Measurements from ENCODE around the gene EFEMP1.
A peak's percentile ranks its signal among the peaks of the same experiment; 100 is the strongest.

The EFEMP1 gene

DNA sequence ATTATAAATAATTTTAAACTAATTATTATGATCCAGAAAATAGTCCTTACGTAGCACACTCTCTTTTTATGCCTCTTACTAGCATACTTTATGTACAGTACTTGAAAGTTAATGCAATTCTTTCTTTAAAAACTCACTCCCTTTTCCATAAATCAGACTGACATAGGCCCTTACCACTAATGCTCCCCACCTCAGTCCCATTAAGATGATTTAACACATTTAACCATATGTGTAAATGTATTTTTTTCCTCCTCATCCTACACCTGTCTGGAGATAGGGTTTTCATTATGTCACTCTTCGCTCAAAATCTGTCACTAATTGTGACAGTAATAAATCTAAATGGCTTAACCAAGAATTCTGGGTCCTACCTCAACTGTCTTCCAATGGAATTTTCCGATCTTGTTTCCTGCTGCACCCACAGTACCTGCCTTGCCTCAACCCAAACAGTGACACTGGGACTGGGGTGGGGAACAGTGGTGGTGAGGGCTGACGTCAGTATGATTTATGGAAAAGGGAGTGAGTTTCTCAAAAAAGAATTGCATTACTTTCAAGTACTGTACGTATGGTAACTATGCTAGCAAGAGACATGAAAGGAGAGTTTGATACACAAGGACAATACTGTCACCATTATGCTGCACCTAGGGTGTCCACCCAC is 25.1 kb downstream of the EFEMP1 start:
- no peak for DNase-seq (ENCODE audit: low spot score)

DNA sequence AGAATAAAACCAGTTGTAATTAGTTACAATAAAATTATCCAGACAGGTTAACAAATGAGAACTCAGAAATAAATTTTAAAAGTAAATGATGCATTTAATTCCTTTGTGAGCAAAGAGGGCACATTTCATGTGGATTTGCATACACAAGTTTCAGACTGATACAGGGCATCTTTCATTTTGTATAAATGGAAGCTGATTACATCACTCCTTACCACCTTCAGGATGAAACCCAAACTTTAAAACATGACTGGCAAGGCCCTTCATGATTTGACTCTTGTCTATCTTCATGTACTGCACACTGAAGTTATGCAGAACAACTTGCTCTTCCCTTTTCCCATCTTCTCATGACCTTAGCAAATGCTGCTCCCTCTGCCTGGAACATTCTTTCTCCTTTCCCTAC is 26.9 kb downstream of the EFEMP1 start:
- no peak for DNase-seq (ENCODE audit: low spot score)

DNA sequence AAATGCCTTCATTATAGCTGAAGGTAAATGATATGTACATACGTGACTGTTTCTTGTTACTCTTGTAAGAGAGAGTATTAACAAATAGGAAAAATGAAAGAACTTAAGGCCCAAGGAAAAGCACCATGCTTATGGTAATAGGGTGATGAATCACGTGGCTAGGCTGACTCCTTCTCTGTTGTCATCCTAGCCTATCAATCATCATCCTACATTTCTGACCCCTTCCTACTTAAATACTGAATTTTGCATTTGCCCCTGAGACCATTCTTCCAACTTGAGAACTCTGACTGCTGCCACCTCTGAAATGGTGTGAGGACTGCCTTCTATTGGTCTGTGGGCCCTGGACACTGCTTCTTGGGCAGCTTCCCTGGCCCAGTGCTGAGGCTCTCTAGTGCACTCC is 28.9 kb downstream of the EFEMP1 start:
- no peak for DNase-seq (ENCODE audit: low spot score)

DNA sequence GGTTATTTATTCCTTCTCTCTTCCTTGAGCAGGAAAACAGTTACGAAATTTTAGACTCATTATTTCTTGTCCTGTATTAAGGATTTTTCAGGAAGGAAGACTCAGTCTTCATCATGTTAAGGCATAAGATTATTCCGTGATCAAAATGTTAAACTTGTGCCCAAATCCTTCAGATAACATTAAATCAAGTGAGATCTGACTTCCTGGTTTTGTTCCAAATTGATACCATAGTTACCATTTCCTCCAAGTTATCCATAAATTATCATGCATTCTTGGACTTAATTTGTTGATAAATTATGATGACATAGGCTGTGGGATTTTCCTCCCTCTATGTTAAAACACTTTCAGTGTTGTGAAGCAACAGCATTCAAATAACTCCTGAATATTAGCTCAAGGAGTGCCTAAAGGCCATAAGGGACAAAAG is 31.9 kb downstream of the EFEMP1 start:
- no peak for DNase-seq (ENCODE audit: low spot score)

DNA sequence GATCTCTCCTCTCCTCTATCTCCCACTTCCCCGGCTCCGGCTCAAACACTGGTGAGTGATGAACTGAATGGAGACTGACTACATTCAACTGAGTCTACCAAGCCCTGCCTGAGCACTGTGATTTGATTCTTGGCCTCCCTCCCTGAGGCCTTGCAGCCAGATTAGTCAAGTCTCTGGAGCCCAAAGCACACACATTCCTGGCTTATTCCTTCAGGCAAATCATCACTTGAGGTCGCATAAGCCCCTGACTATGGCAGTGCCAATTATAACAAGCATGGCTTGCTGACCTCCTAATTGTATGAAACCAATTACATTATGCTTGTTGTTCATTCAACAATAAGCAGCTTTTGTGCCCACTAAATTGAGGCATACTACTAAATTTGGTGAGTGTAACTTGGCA is 34.6 kb downstream of the EFEMP1 start:
- no peak for DNase-seq (ENCODE audit: low spot score)

DNA sequence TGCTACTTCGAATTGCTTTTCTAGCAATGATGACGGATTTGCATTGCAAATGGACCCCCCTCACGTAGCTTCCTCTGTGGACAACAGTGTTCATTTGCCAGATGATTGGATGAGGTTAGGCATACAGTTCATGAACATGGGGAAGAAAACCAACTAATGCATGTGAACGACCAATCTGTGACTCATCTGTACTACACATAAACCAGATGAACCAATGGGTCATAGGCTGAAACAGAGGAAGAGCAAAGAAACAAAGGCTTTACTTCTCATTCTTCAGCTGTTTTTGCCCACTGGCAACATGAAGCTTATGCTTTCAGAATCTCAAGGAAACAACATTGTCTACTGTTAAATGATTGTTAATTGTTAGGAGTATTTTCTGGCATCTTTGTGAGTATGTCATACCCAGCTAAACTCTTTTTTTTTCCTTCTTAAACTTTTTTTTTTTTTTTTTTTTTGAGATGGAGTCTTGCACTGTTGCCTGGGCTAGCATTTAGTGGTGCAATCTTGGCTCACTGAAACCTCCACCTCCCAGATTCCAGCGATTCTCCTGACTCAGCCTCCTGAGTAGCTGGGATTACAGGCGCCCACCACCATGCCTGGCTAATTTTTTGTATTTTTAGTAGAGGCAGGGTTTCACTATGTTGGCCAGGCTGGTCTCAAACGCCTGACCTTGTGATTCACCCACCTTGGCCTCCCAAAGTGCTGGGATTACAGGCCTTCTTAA is 35.5 kb downstream of the EFEMP1 start:
- no peak for DNase-seq (ENCODE audit: low spot score)

DNA sequence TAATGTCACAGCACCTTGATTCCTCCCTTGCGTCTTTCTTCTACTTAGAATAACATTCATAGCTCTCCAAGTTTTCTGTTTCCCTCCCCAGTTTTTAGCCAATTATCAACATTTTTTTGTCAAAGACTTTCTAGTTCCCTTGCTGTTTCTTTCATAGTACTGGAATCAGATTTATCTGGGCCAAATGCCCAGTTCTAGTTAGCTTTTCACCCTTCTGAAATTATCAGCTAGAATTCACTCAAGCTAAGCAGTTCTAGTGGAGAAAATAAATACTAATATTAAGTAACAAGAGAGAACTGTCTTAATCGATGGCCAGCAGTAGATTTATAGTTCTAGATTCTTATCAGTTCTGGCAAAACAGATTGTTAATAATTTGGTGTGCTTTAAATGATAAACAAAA is 36.2 kb downstream of the EFEMP1 start:
- no peak for DNase-seq (ENCODE audit: low spot score)

DNA sequence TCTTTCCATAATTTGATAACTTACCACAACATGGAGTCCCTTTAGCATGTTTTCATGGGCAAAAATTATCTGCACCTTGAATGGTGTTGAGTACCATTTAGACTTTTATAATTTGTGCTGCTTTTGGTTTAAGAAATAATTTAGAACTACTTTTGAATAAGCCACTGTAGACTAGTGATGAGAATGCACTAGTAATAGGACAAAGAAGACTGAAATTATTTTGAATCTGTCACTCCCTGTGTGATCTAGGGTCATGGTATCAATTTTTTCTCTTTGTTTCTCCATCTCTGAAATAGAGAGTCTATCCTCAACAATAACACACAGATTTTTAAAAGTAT is 37.7 kb downstream of the EFEMP1 start:
- DNase-seq (ENCODE audit: low spot score) = no peak

DNA sequence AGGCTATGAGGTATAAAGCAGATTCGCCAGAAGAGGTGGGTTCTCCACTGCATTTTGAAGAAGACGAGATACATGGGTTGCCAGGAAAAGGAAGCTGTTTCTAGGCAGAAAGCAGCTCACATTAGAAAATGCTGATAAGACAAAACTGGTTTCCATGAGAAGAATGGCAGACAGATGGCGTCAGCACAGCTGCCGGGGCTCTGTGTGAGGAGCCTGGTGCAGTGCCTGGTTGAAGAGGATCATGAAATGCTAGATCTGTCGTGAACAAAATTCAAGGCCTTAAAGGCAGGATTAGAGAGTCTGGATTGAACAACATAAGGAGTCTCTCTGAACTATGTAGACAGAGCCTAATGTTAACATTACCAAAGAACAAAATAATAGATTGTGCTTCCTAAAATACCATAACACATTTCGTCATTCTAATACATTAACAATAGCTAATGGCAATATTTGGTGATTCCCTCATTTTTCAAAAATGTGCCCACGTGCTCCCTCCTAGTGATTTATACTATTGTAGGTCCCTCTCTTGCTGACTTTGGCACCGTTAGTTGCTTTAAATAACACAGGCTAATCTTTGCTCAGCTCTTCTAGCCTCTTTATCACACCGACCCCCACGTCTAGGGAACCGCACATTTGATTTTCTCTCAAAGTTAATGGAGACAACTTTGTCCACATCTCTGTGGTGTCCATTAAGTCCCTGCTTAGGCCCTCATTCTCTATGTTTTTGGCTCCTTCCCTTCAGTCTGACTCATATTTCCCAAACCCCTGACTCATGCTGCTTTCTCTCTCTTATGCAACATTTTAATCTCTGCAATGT is 38.2 kb downstream of the EFEMP1 start:
- DNase-seq (ENCODE audit: low spot score) = no peak

DNA sequence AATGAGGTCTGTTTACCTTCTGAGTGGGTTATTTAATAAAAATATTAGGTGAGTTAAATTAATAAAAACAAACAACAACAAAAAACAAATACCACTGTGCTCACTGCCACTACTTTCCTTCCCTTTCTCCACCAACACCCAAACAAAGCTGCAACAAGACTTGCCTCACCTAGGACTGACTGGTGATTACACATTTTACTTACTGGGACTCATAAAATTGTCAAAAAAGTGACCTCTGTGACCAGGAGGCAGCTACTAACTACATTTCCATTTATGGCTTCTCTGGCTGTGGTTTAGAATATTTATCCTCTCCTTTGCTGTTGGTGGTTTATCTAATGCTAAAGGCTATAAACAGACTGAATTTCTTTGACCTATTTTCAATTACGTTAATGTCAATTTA is 39.8 kb downstream of the EFEMP1 start:
- DNase-seq (ENCODE audit: low spot score) = no peak

DNA sequence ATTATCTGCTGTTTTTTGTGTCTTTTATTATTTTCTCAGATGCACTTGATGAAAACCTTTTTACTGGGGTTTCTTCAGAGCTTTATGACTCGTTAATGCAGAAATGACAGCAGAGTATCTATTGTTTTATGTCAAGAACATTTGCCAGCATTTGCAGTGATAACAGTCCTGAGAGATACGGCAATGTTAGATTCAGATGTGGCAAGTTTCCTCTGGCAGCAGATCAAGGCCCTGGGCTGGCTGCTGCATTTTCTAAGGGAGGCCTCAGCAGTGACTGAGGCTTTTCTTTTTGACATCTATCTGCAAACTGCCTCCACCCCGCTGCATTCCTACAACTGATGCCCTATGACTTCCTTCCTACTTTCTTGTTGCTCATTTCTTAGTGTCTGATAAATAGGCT is 40.2 kb downstream of the EFEMP1 start:
- DNase-seq (ENCODE audit: low spot score) = no peak

DNA sequence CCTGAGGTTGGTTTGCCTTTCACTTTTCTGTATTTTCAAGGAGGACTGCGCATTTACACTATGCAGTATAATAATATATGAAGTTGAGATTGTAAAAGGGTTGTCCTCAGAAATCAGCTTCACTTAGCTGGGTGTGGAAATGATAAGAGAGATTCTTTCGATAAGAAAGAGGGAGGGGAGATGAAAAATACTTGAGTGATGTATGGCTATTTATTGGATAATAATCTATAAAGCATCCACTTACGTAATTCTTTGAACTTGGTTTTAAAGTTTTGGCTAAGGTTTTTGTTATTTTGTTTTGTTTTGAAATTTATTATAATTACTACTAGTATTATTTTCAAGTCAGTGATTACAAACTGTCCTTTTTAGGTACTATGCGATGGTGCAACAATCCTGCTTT is 40.6 kb downstream of the EFEMP1 start:
- DNase-seq (ENCODE audit: low spot score) = no peak

DNA sequence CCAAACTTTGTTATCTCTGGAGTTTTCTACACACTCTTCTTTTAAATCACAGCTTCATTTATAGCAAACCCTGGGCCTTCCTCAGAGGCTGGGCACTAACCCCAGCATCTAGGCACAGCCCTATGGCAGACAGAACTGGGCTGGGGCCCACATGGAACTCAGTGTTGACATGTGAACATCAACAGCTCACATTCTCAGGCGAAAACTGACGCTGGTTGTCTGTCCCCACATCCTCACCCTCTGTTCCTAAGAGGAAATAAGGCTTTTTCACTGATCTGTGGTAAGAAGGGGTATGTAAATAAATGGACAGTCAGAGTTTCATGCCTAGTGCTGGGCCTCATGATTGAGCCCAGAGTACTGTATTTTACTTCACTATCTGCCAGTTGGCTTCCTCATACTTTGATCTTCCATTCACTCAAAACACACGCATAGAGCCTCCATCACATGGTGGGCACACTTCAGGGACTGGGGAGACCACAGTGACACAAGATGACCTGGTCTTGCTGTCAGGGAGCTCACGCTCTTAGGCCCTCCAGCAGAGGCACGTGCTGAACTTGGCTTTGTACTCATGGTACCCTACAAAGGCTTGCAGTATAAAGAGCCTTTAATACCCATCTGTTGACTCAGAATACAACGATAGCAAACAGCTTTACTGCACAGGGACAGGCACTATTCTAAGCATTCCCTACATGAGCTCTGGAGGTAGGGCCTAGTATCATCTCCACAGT is 43.0 kb downstream of the EFEMP1 start:
- DNase-seq (ENCODE audit: low spot score) = no peak

DNA sequence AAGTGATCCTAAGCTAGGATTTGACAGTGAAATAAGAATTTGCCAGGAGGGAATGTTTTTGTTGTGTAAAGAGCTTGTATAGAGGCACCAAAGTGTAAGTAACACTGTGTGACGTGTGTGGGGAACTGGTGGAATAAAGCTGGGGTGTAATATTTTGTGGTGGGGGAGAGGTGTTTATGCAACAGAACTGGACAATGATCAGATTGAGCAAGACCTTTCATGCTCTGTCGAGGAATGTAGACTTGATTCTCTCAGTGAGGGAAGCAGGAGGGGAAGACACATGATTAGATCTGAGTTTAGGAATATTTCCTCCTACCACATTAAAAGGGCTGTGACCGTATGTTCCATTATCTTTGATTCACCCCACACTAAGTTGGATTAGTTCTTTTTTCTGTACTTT is 43.6 kb downstream of the EFEMP1 start:
- DNase-seq (ENCODE audit: low spot score) = no peak

DNA sequence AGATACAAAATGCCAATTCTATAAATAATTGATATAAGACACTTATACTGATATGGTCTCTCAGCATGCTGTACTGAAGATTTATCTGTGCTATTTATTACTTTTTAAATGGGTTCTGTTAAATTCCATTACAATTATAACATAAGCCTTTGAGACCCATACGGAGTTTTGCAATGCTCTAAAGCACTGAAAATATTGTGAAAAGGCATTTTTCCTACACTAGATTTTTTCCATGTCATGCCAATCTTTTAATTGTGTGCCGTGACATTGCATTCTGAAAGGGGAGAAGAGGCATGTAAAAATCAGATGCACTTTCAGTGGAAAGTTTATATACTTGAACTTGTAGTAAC is 46.5 kb downstream of the EFEMP1 start:
- no peak for DNase-seq (ENCODE audit: low spot score)

DNA sequence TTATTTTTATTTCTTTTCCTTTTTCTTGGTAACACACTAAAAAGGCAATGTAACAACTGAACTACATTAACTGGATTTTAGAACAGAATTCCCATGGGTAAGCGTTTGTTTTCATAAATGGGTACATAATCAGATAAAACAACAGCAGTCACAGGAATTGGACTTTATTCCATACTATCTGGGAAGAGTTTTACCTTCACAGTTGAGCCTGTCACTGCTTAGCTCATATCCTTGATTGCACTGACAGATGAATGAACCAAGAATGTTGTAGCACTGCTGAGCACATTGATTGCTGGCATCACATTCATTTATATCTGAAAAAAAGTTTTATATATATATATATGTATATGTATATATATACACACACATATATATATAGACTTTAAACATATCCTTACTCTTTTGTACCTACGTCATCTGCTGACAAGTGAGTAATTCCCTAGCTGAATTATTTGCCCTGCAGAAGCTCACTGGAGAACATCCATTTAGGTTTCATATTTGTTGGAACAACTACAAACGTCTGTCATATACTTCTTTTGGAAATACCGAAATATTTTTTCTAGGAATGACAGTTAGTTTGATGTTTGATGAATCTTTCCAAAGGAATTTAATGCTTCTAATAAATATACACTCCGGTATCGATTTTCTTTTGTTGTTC is 47.0 kb downstream of the EFEMP1 start:
- no peak for DNase-seq (ENCODE audit: low spot score)

DNA sequence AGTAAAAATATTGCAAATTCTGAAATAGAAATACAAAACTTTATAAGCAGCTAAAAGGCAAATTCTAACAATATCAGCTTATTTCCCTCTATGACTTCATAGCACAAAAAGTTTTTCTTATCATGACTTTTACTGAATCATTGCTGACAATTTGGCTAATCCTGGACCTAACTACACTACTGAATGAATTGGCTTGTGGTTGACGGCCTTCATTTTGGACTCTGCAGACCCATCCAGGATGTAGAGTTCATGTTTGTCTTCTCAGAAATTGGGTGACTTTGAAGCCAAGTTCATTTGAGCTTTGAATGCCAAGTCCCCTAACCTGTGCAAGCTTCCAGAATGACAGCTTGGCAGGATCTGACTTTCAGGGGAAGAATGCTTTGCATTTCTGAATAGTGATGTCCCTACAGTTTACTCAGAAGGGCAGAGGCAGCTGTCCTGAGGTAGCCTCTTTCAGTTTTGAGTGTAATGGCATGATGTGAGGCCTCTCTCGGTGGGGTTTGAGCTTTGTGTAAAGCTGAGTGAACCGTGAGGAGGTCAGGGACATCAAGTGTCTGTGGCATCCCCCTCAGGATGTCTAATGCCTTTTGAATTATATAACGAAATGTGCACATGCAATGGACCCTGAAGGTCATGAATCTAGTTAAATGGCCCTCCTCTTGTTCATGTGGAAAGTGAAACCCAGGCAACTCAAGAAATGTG is 48.0 kb downstream of the EFEMP1 start:
- no peak for DNase-seq (ENCODE audit: low spot score)

DNA sequence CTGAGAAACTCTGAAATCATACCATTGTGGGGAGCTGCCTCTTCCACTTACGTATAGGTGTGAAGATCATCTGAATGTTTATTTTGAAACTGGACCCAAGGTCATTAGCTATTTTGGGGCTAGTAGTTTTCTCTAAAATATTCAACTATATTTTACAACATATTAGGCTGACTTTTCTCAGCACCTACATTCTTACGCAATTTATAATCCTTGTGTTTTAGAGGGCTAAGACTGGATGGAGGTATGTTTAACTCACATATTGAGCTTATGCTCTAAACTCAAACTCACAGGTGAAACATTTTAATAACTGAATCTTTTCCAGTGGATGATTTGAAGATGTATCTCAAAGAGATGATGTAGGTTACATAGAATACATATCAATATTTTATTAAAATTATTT is 49.2 kb downstream of the EFEMP1 start:
- no peak for DNase-seq (ENCODE audit: low spot score)

DNA sequence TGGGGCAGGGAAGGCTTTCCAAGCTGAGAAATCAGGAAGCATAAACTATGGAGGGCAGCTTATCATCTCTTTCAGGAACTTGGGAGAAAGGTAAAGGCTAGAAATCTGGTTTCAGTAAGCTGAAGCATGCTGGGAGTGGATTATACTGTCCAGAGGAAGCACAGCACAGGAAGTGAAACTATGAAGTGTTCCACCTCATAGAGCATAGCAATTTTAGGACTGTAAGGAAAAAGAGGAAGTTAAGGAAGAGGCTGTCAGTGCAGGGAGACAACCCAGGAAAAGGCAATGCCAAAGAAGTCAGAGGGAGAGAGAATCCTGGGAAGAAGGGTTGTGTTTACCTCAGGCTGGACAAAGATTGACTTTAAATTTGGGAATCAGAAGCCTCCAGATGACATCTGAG is 51.9 kb downstream of the EFEMP1 start:
- DNase-seq (ENCODE audit: low spot score) = peak; percentile 44

DNA sequence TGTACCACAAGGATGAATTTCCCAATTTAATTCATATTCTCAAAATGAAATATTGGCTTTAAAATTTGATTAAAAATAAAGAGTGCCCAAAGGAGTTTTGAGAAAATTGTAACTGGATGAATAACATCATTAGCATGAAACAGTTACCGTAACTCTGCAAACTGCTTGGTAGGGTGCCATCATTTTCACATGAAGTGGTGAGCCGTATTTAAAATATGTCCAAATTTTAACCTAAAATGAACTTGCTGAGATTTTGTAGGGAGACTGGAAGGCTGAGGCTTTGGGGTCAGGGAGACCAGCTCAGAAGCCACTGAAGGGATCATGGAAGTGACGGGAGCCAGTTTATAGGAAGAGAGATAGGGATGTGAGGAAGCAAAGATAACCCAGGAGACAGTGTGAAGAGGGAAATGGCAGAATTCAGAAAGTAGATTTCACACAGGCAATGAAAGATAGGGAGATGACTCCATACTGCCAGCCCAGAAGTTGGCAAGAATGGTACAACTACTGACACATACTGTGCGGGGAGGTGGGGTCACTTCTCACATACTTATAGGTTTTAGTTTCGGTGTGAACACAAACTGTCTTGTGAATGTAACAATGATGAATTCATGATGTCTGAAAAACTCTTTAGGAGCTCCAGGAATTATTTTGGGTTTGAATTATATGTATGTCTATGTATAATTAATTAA is 53.8 kb downstream of the EFEMP1 start:
- DNase-seq (ENCODE audit: low spot score) = no peak

All from globus pallidus (tissue), 1 donor.